Measurements from ENCODE around the gene NEU3. TPM values are rescaled to one million over a fixed set of nuclear protein-coding genes. Genes with fewer than 3 reads are reported as not detected.

NEU3 gene
- total and polyA plus RNA-seq, 2 donors (not counting 1 experiment from before 2014, with no cell fraction given), result 17.0 to 17.4 TPM

GRCh38 chr11:75022759-75023396 is 34.1 kb downstream of the NEU3 start:
- 55% methylated on average over 5 of the region's 5 CpGs for WGBS (ENCODE audit: insufficient coverage)
- Mint-ChIP-seq H3K27me3 (no peaks in the 10 kb centered on the region), H3K4me1 (no peaks in the 10 kb centered on the region), H3K4me3 (no peak overlapping the region), H3K9me3 (ENCODE audit: insufficient read depth) (no peaks in the 10 kb centered on the region), H3K27ac (no peak overlapping the region)
- Histone ChIP-seq H4K20me1 (ENCODE audit: control insufficient read depth, insufficient read depth, low read length, poor library complexity, severe bottlenecking) (no peaks in the 10 kb centered on the region), H3K4me1 (ENCODE audit: control insufficient read depth in 2 of 2, insufficient read depth in 2 of 2, low read length in 2 of 2) (no peaks in the 10 kb centered on the region), H3K9ac (ENCODE audit: low read length) (no peak overlapping the region), H2AFZ (ENCODE audit: insufficient read depth, low read depth, low read length, poor library complexity, severe bottlenecking) (no peak overlapping the region), H3K36me3 (replicated peaks in 1 of 2; ENCODE audit: control extremely low read depth in 1 of 2, control insufficient read depth in 1 of 2, extremely low read depth in 1 of 2, insufficient read depth in 2 of 2, low read length in 1 of 2) (no peaks in the 10 kb centered on the region), H3K4me3 (ENCODE audit: control extremely low read depth in 1 of 5, extremely low read depth in 1 of 5, insufficient read depth in 1 of 5, low read depth in 2 of 5, low read length in 4 of 5) (no peak overlapping the region), H3K4me2 (replicated peaks; ENCODE audit: low read depth, low read length, poor library complexity, severe bottlenecking) (no peak overlapping the region), H3K27ac (ENCODE audit: low read length in 2 of 2) (no peak overlapping the region), H3K27me3 (replicated peaks in 1 of 4; ENCODE audit: control extremely low read depth in 1 of 4, control insufficient read depth in 3 of 4, insufficient read depth in 4 of 4, low read length in 3 of 4) (no peaks in the 10 kb centered on the region), H3K79me2 (ENCODE audit: control insufficient read depth, insufficient read depth, low read length) (no peaks in the 10 kb centered on the region), H3K9me3 (ENCODE audit: control extremely low read depth in 1 of 3, control insufficient read depth in 2 of 3, insufficient read depth in 1 of 3, low read length in 2 of 3) (peaks cover 0 to 8% (median 0%) of the 10 kb centered on the region in 3 donors)
- ATAC-seq (ENCODE audit: low read depth) (peak; percentile 78), DNase-seq (peak; percentile 78)
- TF ChIP-seq EZH2 (IDR thresholded peaks at IDR 0.05; ENCODE audit: borderline replicate concordance, insufficient read depth, low read depth, low read length, poor library complexity, severe bottlenecking) (no peak), CTCF (IDR thresholded peaks at IDR 0.05) (peak; percentile 99)
- ChIA-PET CTCF (interaction anchor here (0.6 to 17.2 kb wide), 22 partner anchors 8 to 257 kb away, joined by 3 to 235 read pairs (median 4); no protein-coding TSS in a partner anchor), POLR2A (interaction anchor here (0.7 kb wide), 1 partner anchor 39 kb away, joined by 3 read pairs; no protein-coding TSS in a partner anchor)
- intact Hi-C loops (cut with micrococcal nuclease), result no loop called here

DNA sequence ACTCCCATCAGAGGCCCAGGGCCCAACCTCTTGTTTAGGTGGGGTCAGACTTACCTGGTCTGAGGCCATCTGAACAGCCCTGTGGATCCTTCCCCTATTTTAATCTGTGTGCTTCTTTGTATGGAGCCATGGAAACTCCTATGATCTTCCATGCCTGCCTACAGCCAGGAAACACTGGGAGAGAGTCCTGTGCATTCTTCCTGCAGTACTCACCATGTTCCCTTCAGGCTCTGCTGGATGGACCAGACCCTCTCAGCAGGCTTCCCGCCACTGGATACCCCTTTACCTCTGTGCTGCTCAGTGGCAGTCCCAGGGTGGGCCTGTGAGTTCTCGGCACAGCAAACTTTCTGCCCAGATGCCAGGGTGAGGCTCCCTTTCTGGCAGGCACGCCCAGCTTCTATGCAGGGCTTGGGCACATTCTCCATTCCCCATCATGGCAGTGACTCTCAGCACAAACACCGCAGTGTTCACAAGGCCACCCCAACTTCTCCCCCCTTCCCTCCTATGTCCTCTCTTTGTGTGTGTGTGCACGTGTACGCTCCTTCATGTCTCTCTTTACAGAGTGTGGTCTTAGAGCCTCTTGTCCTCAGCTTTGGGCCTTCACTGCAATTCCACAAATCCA is 34.8 kb downstream of the NEU3 start:
- Histone ChIP-seq H3K9ac (ENCODE audit: low read length) (no peak overlapping the region), H3K36me3 (replicated peaks in 1 of 2; ENCODE audit: control extremely low read depth in 1 of 2, control insufficient read depth in 1 of 2, extremely low read depth in 1 of 2, insufficient read depth in 2 of 2, low read length in 1 of 2) (no peaks in the 10 kb centered on the region), H3K4me1 (ENCODE audit: control insufficient read depth in 2 of 2, insufficient read depth in 2 of 2, low read length in 2 of 2) (no peaks in the 10 kb centered on the region), H3K79me2 (ENCODE audit: control insufficient read depth, insufficient read depth, low read length) (no peaks in the 10 kb centered on the region), H3K4me3 (ENCODE audit: control extremely low read depth in 1 of 5, extremely low read depth in 1 of 5, insufficient read depth in 1 of 5, low read depth in 2 of 5, low read length in 4 of 5) (no peak overlapping the region), H3K4me2 (replicated peaks; ENCODE audit: low read depth, low read length, poor library complexity, severe bottlenecking) (no peak overlapping the region), H3K27me3 (replicated peaks in 1 of 4; ENCODE audit: control extremely low read depth in 1 of 4, control insufficient read depth in 3 of 4, insufficient read depth in 4 of 4, low read length in 3 of 4) (no peaks in the 10 kb centered on the region), H3K9me3 (ENCODE audit: control extremely low read depth in 1 of 3, control insufficient read depth in 2 of 3, insufficient read depth in 1 of 3, low read length in 2 of 3) (peaks cover 0 to 8% (median 0%) of the 10 kb centered on the region in 3 donors), H3K27ac (ENCODE audit: low read length in 2 of 2) (no peak overlapping the region), H4K20me1 (ENCODE audit: control insufficient read depth, insufficient read depth, low read length, poor library complexity, severe bottlenecking) (no peaks in the 10 kb centered on the region), H2AFZ (ENCODE audit: insufficient read depth, low read depth, low read length, poor library complexity, severe bottlenecking) (no peak overlapping the region)
- TF ChIP-seq CTCF (IDR thresholded peaks at IDR 0.05) (no peak), EZH2 (IDR thresholded peaks at IDR 0.05; ENCODE audit: borderline replicate concordance, insufficient read depth, low read depth, low read length, poor library complexity, severe bottlenecking) (no peak)
- intact Hi-C loops (cut with micrococcal nuclease), result no loop called here
- CTCF ChIA-PET, result interaction anchor here (0.9 to 17.2 kb wide), 14 partner anchors 8 to 248 kb away, joined by 3 to 235 read pairs (median 10); no protein-coding TSS in a partner anchor
- no peak overlapping the region for H3K4me3 Mint-ChIP-seq
- no peaks in the 10 kb centered on the region for H3K9me3 Mint-ChIP-seq (ENCODE audit: insufficient read depth)
- no peak for DNase-seq
- ATAC-seq (ENCODE audit: low read depth), result no peak
- H3K27ac Mint-ChIP-seq, result no peak overlapping the region
- no peaks in the 10 kb centered on the region for H3K27me3 Mint-ChIP-seq
- 93% methylated on average over 6 of the region's 6 CpGs for WGBS (ENCODE audit: insufficient coverage)
- H3K4me1 Mint-ChIP-seq, result no peaks in the 10 kb centered on the region
- POLR2A ChIA-PET, result interaction anchor here (0.7 kb wide), 1 partner anchor 40 kb away, joined by 3 read pairs; no protein-coding TSS in a partner anchor

All from B cell (primary cell).